Gastrocnemius medialis (tissue), 4 donors: ENCODE data around the gene XPNPEP2.

ENCODE experiments used
- CTCF ChIP-seq, 5 experiments: fragments of 450-650 bp in 3 of 5; fragments of 200-600 bp in 2 of 5; sonication (generic) in 2 of 5; IDR thresholded peaks in 4 of 5; conservative IDR thresholded peaks in 1 of 5; 1 replicate in 4 of 5; 2 replicates in 1 of 5; pipeline ENCODE4 v1.5.1; 2016 to 2019; ENCODE audit warnings: antibody characterized with exemption in 5 of 5, mild to moderate bottlenecking in 3 of 5, moderate library complexity in 3 of 5
- POLR2A ChIP-seq, 2 donors: fragments of 450-650 bp; IDR thresholded peaks; one replicate each; pipeline ENCODE4 v1.6.1; 2017; ENCODE audit warnings: antibody characterized with exemption in 2 of 2, mild to moderate bottlenecking in 2 of 2, moderate library complexity in 2 of 2

GRCh38 chrX:129793604-129794191 is 54.9 kb downstream of the XPNPEP2 start:
- TF ChIP-seq CTCF (IDR thresholded peaks at IDR 0.05 in 4 of 5, conservative IDR thresholded peaks at IDR 0.05 in 1 of 5) (no peak), POLR2A (IDR thresholded peaks at IDR 0.05) (no peak)
